Activated CD8-positive, alpha-beta T cell treated with anti-CD3 and anti-CD28 coated beads for 36 hours (primary cell): ENCODE data around the gene CBX6. TPM values are rescaled to one million over a fixed set of nuclear protein-coding genes. Genes with fewer than 3 reads are reported as not detected.

Experiments
- ATAC-seq: fragments of 200-7000 bp; cut with Tn5 transposase; one replicate; pipeline ENCODE4 v1.10.0; 2021; ENCODE audit warnings: mild to moderate bottlenecking, moderate library complexity
- CTCF ChIA-PET: fragments of 350-600 bp; sonication (Branson Sonifier 250); formaldehyde crosslinking; loops from one replicate; lab custom pipeline; 2021; ENCODE audit warnings: antibody characterized with exemption; lab: Charles Lee
- POLR2A ChIA-PET: fragments of 350-600 bp; sonication (Branson Sonifier 250); formaldehyde crosslinking; loops from one replicate; lab custom pipeline; 2021; ENCODE audit warnings: antibody characterized with exemption; lab: Charles Lee
- DNase-seq: peaks from one replicate; pipeline ENCODE4 v3.0.0-alpha.2; 2020
- H3K27ac Mint-ChIP-seq: one replicate; pipeline ENCODE4 v1.8.0; 2021; ENCODE audit warnings: mild to moderate bottlenecking, mixed read lengths
- H3K27me3 Mint-ChIP-seq: one replicate; pipeline ENCODE4 v1.8.0; 2021; ENCODE audit warnings: mixed read lengths
- H3K36me3 Mint-ChIP-seq: one replicate; pipeline ENCODE4 v1.8.0; 2021; ENCODE audit warnings: low read depth, mixed read lengths
- H3K4me1 Mint-ChIP-seq: one replicate; pipeline ENCODE4 v1.8.0; 2021; ENCODE audit warnings: low read depth, mixed read lengths
- H3K4me3 Mint-ChIP-seq: one replicate; pipeline ENCODE4 v1.8.0; 2021; ENCODE audit warnings: mild to moderate bottlenecking, moderate library complexity, mixed read lengths
- H3K9me3 Mint-ChIP-seq: one replicate; pipeline ENCODE4 v1.8.0; 2021; ENCODE audit warnings: mixed read lengths
- intact Hi-C: fragments of 100-400 bp; cut with micrococcal nuclease; formaldehyde crosslinking; loops from one replicate; pipeline ENCODE4 v1.10.0; 2022
- total RNA-seq, 2 experiments: library from RNA; stranded (reverse); gene quantifications; one replicate each; pipeline ENCODE4 v1.2.3, GENCODE V29; 2021
- TF ChIP-seq, protein P1 (sequence below): fragments of 200-600 bp; IDR thresholded peaks from one replicate; pipeline ENCODE4 v1.8.0; 2022; ENCODE audit warnings: antibody characterized with exemption, mild to moderate bottlenecking

CBX6 gene
- total RNA-seq, 2 experiments from 2014 or later = 97.7 to 99.4 TPM

DNA sequence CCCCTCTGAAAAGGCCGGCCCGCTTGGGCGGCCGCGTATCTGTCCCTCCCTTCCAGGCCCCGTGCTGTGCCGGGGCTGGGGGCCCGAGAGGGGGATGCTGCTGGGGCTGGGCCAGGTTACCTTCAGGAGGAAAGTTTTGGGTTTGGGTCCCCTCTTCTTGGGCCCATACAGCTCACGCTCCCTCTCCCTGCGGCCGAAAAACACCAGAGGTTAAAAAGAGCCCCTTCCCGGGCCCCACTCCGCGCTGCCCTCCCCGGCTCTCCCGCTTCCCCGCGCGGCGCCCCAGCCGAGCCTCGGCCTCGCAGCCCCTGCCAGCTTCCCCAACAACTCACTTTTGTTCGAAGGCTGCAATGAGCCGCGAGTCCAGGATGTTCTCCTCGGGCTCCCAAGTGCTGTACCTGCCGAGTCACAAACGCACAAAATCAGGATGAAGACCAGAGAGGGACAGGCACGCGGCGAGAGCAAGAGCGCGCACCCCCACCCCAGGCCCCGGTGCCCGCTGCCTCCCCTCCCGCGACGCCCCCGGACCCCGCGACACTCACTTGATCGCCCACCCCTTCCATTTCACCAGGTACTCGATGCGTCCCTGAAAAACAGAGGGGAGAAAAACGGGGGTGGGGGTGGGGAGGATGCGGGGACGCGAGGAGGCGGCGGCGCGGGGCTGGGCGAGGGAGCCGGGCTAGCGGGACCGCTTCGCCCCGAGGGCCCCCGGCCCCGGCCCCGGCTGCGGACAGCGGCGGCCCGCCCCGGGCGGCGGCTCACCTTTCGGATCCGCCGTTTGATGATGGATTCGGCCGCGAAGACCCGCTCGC, 450 bp downstream of the CBX6 start:
- intact Hi-C loops = loop anchor here (5.0 to 10.0 kb wide), 3 partner anchors 71 to 243 kb away; no protein-coding TSS in a partner anchor
- H3K27me3 Mint-ChIP-seq = no peaks in the 10 kb centered on the region
- H3K4me1 Mint-ChIP-seq = peaks cover 58% of the 10 kb centered on the region
- POLR2A ChIA-PET = interaction anchor here (0.6 to 2.8 kb wide), 18 partner anchors 10 to 447 kb away, joined by 3 to 17 read pairs (median 4); partner anchors contain the start of genes CBX7 and RPL3
- H3K4me3 Mint-ChIP-seq = peak overlapping the region; percentile 92
- ATAC-seq (peak; percentile 0), DNase-seq (peak; percentile 44)
- CTCF ChIA-PET = interaction anchor here (0.6 to 5.8 kb wide), 22 partner anchors 16 to 446 kb away, joined by 3 to 130 read pairs (median 8); partner anchors contain the start of genes APOBEC3B and SUN2
- H3K36me3 Mint-ChIP-seq = peaks cover 36% of the 10 kb centered on the region
- H3K9me3 Mint-ChIP-seq = no peaks in the 10 kb centered on the region
- H3K27ac Mint-ChIP-seq = peak overlapping the region; percentile 94
- TF ChIP-seq, protein P1, sequence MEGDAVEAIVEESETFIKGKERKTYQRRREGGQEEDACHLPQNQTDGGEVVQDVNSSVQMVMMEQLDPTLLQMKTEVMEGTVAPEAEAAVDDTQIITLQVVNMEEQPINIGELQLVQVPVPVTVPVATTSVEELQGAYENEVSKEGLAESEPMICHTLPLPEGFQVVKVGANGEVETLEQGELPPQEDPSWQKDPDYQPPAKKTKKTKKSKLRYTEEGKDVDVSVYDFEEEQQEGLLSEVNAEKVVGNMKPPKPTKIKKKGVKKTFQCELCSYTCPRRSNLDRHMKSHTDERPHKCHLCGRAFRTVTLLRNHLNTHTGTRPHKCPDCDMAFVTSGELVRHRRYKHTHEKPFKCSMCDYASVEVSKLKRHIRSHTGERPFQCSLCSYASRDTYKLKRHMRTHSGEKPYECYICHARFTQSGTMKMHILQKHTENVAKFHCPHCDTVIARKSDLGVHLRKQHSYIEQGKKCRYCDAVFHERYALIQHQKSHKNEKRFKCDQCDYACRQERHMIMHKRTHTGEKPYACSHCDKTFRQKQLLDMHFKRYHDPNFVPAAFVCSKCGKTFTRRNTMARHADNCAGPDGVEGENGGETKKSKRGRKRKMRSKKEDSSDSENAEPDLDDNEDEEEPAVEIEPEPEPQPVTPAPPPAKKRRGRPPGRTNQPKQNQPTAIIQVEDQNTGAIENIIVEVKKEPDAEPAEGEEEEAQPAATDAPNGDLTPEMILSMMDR = no peak

DNA sequence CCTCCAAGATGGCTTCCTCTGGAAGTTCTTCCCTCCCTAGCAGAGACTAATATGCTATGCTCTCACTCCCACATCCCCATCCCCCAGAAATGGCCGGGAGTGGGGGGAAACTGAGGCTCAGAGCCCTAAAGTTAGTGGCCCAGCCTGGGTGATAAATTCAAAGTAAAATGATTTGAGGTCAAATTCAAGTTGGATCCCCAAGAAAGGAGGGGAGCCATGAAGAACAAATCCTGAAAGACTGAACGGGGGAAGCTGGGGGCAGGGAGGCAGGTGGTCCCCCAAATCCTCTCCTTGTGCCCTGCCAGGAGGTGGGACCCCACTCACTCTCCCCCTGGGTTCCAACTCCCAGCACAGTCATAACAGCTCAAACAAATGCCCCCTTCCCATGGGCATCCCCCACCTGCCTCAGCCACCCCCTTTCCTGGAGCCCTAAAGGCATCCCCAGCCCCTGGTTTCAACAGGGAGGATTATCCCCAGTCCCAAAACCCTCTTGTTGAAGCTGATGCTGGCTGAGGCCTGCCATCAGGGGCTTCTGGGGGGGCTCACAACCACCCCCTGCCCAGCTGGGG, 1.1 kb downstream of the CBX6 start:
- ATAC-seq = no peak
- H3K4me3 Mint-ChIP-seq = peak overlapping the region; percentile 92
- no peaks in the 10 kb centered on the region for H3K9me3 Mint-ChIP-seq
- ChIA-PET POLR2A (interaction anchor here (0.7 to 2.8 kb wide), 14 partner anchors 10 to 448 kb away, joined by 3 to 17 read pairs (median 4); partner anchors contain the start of gene RPL3), CTCF (interaction anchor here (0.6 to 5.8 kb wide), 41 partner anchors 13 to 446 kb away, joined by 3 to 130 read pairs (median 6); partner anchors contain the start of genes APOBEC3B and SUN2)
- no peaks in the 10 kb centered on the region for H3K27me3 Mint-ChIP-seq
- TF ChIP-seq, protein P1 = no peak
- H3K36me3 Mint-ChIP-seq = peaks cover 36% of the 10 kb centered on the region
- peak overlapping the region; percentile 94 for H3K27ac Mint-ChIP-seq
- H3K4me1 Mint-ChIP-seq = peaks cover 55% of the 10 kb centered on the region
- DNase-seq = no peak
- intact Hi-C loops = loop anchor here (5.0 to 10.0 kb wide), 3 partner anchors 71 to 244 kb away; no protein-coding TSS in a partner anchor

DNA sequence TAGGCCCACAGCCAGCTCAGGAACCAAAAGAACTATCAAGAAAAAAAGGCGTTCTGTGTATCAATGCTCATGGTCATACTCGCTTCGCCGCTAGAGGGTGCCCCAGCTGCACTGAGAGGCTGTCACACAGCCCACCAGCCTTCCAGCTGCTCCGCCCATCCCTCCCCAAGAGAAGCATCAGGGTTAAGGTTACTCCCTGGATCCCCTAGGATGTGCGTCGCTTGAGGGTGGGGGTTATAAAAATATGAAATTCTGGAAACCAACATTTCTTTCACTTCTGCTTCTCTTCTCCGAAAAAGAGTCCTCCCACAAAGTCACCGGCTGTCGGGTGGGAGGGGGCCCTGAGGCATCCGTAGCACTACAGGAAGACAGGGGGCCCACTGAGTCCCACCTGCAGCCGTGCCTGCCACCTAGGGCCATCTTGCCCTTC, 1.7 kb downstream of the CBX6 start:
- peaks cover 54% of the 10 kb centered on the region for H3K4me1 Mint-ChIP-seq
- H3K9me3 Mint-ChIP-seq = no peaks in the 10 kb centered on the region
- ATAC-seq = peak; percentile 48
- peaks cover 40% of the 10 kb centered on the region for H3K36me3 Mint-ChIP-seq
- intact Hi-C loops = loop anchor here (5.0 to 10.0 kb wide), 3 partner anchors 72 to 244 kb away; no protein-coding TSS in a partner anchor
- peak overlapping the region; percentile 92 for H3K4me3 Mint-ChIP-seq
- H3K27ac Mint-ChIP-seq = peak overlapping the region; percentile 94
- peak; percentile 97 for DNase-seq
- POLR2A ChIA-PET = interaction anchor here (0.6 to 2.8 kb wide), 14 partner anchors 9 to 448 kb away, joined by 3 to 17 read pairs (median 4); no protein-coding TSS in a partner anchor
- CTCF ChIA-PET = interaction anchor here (0.6 to 5.8 kb wide), 60 partner anchors 8 to 460 kb away, joined by 3 to 130 read pairs (median 5); partner anchors contain the start of genes APOBEC3B, APOBEC3F and SUN2
- TF ChIP-seq, protein P1 = peak; percentile 95
- H3K27me3 Mint-ChIP-seq = no peaks in the 10 kb centered on the region

DNA sequence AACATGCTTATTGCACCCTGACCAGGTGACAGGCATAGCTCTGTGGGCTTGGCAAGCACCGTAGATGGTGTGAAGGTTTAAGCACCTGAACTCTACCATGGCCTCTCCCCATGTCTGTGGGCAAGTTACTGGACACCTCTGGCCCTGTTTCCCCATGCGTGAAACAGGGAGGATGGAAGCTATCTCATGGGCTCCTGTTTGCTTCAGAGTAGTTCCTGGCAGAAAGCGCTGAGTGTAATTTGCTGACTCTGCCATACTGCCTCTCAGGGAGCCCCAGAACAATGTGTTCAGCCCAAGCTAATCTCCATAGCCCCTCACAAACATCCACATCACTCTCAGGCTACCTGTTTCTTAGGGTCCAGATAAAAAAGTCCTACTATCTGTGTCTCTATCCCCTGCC, 2.4 kb downstream of the CBX6 start:
- H3K27me3 Mint-ChIP-seq = no peaks in the 10 kb centered on the region
- H3K36me3 Mint-ChIP-seq = peaks cover 41% of the 10 kb centered on the region
- peak overlapping the region; percentile 92 for H3K4me3 Mint-ChIP-seq
- CTCF ChIA-PET = interaction anchor here (0.6 to 5.8 kb wide), 65 partner anchors 8 to 461 kb away, joined by 3 to 130 read pairs (median 4); partner anchors contain the start of genes APOBEC3B, APOBEC3F and SUN2
- POLR2A ChIA-PET = interaction anchor here (0.6 to 2.8 kb wide), 11 partner anchors 8 to 448 kb away, joined by 3 to 17 read pairs (median 3); no protein-coding TSS in a partner anchor
- no peaks in the 10 kb centered on the region for H3K9me3 Mint-ChIP-seq
- peaks cover 48% of the 10 kb centered on the region for H3K4me1 Mint-ChIP-seq
- TF ChIP-seq, protein P1 = no peak
- ATAC-seq (no peak), DNase-seq (no peak)
- intact Hi-C loops = loop anchor here (5.0 to 10.0 kb wide), 3 partner anchors 73 to 245 kb away; no protein-coding TSS in a partner anchor
- peak overlapping the region; percentile 94 for H3K27ac Mint-ChIP-seq
